OCI-LY1 (cell line): ENCODE results near the gene ATP5F1B.

Experiments used
- CTCF ChIP-seq: fragments of 200-600 bp; sonication (generic), shearing (Covaris generic); IDR thresholded peaks from 2 replicates; pipeline ENCODE4 v1.5.1; 2017; ENCODE audit warnings: mild to moderate bottlenecking, antibody characterized with exemption, low read length, moderate library complexity, mixed read lengths
- EZH2 ChIP-seq: fragments of 200-600 bp; sonication (generic), shearing (Covaris generic); IDR thresholded peaks from 2 replicates; pipeline ENCODE4 v1.8.0; 2017; ENCODE audit warnings: borderline replicate concordance, mixed run types, mild to moderate bottlenecking, antibody characterized with exemption, low read length, moderate library complexity, mixed read lengths

GRCh38 chr12:56633468-56634241 is 12.1 kb downstream of the ATP5F1B start:
- TF ChIP-seq CTCF: no peak
- no peak for TF ChIP-seq EZH2
